HG03025 (cell line): Measurements from ENCODE around the gene SNRPB.

Experiments used
- ATAC-seq: cut with Tn5 transposase; IDR thresholded peaks from one replicate; pipeline ENCODE4 v1.9.1; 2021; ENCODE audit warnings: mild to moderate bottlenecking, moderate library complexity; ENCODE audit not compliant: unreplicated experiment, low FRiP score

The SNRPB gene

DNA sequence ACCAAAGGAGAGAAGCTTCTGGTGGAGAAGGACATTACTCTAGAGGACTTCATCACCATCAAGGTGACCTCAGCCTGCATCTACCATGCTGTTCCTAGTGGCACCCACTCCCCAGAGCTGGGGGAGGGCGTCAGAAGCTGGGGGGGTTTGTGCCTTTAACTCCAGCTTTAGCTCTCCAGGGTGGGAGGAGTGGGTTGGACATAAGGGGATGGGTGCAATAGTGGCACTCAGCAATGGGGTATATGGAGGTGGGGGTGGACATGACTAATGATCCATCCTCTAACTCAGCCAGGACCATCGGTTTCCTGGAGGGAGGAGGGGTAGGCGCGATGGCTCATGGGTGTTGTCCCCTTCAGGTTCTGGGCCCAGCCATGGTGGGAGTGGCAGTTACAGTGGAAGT lies 40.1 kb downstream of the SNRPB start:
- no peak for ATAC-seq

DNA sequence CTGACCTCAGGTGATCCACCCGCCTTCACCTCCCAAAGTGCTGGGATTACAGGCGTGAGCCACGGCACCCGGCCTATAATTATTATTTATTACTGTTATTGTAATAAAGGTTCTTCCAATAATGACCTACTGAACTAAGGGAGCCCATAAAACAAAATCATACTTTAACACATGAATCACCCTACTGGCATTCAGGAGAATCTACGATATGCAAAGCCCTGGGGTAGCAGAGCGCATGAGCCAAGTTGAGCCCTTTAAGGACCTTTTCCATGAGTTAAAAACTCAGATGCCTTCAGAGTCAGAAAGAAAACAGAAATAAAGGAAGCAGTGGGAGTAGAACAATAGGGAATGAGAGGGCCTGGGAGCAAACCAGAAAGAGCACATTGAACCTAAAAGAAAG lies 41.5 kb downstream of the SNRPB start:
- no peak for ATAC-seq

DNA sequence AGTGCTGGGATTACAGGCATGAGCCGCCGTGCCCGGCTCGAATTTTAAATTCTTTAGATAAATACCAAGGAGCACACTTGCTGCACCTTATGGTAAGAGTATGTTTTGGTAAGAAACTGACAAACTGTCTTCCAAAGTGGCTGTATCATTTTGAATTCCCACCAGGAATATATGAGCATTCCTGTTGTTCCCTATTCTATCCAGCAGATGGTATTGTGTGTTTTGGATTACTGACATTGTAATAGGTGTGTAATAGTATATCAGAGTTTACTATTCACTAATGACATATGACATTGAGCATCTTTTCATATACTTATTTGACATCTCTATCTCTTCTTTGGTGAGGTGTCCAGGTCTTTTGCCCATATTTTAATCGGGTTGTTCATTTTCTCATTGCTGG lies 49.3 kb downstream of the SNRPB start:
- no peak for ATAC-seq

GRCh38 chr20:2420510-2420909 lies 50.1 kb downstream of the SNRPB start:
- no peak for ATAC-seq

DNA sequence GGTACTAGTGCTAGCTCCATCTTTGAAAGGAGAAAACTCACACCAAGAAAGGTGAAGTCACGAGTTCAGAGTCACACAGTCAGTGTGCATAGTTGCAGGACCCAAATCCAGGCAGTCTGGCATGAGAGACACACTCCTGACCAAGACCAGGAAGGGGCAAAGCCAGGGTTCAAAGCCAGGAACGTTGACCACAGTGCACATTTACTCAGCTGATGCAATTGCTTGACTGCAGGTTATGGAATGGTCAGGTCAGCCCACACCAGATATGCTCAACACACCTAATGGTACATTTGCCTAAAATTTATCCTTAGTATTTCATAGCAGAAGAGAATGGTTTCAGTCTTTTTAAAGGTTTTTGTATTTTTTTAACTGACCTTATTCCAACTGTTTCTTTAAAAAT lies 52.2 kb downstream of the SNRPB start:
- no peak for ATAC-seq

DNA sequence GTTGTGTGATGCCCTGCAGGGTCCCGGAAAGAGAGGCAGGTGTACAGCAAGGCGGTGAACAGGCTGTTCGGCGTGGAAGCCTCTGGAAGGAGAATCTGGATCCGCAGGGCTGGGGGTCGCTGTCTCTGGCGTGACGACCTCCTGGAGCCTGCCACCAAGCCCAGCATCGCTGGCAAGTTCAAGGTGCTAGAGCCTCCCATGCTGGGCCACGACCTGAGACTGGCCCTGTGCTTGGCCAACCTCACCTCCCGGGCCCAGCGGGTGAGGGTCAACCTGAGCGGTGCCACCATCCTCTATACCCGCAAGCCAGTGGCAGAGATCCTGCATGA lies 53.4 kb downstream of the SNRPB start:
- ATAC-seq = no peak

GRCh38 chr20:2416541-2417212 lies 53.9 kb downstream of the SNRPB start:
- ATAC-seq = no peak
